ENCODE measurements around the gene HUS1. TPM values are rescaled to one million over a fixed set of nuclear protein-coding genes. Genes with fewer than 3 reads are reported as not detected.

The HUS1 gene
- total RNA-seq, 2 experiments from 2014 or later = 77.8 to 83.1 TPM

- no peak for TF ChIP-seq CTCF (IDR thresholded peaks at IDR 0.05)
- no peak overlapping the region for H3K27ac Mint-ChIP-seq
- DNase-seq (peak in 1 of 14 experiments; percentile 10), ATAC-seq (ENCODE audit: poor library complexity) (no peak)
- no peaks in the 10 kb centered on the region for H3K9me3 Mint-ChIP-seq
- Histone ChIP-seq H3K4me1 (ENCODE audit: insufficient read depth, low read length) (no peaks in the 10 kb centered on the region), H3K36me3 (ENCODE audit: insufficient read depth, low read length) (no peaks in the 10 kb centered on the region), H3K9me3 (ENCODE audit: control insufficient read depth in 1 of 2, insufficient read depth in 1 of 2, low read length in 2 of 2) (no peaks in the 10 kb centered on the region), H3K4me3 (ENCODE audit: low read length) (no peak overlapping the region), H3K27ac (ENCODE audit: low read depth in 1 of 2, low read length in 2 of 2) (no peak overlapping the region), H3K27me3 (ENCODE audit: control insufficient read depth in 1 of 2, insufficient read depth in 2 of 2, low read length in 2 of 2) (no peaks in the 10 kb centered on the region)
- intact Hi-C loops (cut with DNase I, micrococcal nuclease) = no loop called here
- no peak overlapping the region for H3K4me3 Mint-ChIP-seq
- H3K27me3 Mint-ChIP-seq = no peaks in the 10 kb centered on the region
- CTCF ChIA-PET = no interaction called here
- POLR2A ChIA-PET = no interaction called here
- no peaks in the 10 kb centered on the region for H3K4me1 Mint-ChIP-seq (ENCODE audit: low read depth)
- no peaks in the 10 kb centered on the region for H3K36me3 Mint-ChIP-seq (ENCODE audit: low read depth)
Measured at GRCh38 chr7:47937065-47937687, 42.2 kb downstream of the HUS1 start.

GRCh38 chr7:47936323-47936722 is 43.1 kb downstream of the HUS1 start:
- Mint-ChIP-seq H3K36me3 (ENCODE audit: low read depth) (no peaks in the 10 kb centered on the region), H3K27ac (no peak overlapping the region), H3K27me3 (no peaks in the 10 kb centered on the region), H3K4me1 (ENCODE audit: low read depth) (no peaks in the 10 kb centered on the region), H3K4me3 (no peak overlapping the region), H3K9me3 (no peaks in the 10 kb centered on the region)
- Histone ChIP-seq H3K27ac (ENCODE audit: low read depth in 1 of 2, low read length in 2 of 2) (no peak overlapping the region), H3K36me3 (ENCODE audit: insufficient read depth, low read length) (no peaks in the 10 kb centered on the region), H3K4me3 (ENCODE audit: low read length) (no peak overlapping the region), H3K4me1 (ENCODE audit: insufficient read depth, low read length) (no peaks in the 10 kb centered on the region), H3K9me3 (ENCODE audit: control insufficient read depth in 1 of 2, insufficient read depth in 1 of 2, low read length in 2 of 2) (no peaks in the 10 kb centered on the region), H3K27me3 (ENCODE audit: control insufficient read depth in 1 of 2, insufficient read depth in 2 of 2, low read length in 2 of 2) (no peaks in the 10 kb centered on the region)
- no peak for TF ChIP-seq CTCF (IDR thresholded peaks at IDR 0.05)
- ATAC-seq (ENCODE audit: poor library complexity) (no peak), DNase-seq (no peak)
- intact Hi-C loops (cut with DNase I, micrococcal nuclease) = no loop called here
- ChIA-PET POLR2A (no interaction called here), CTCF (interaction anchor here (0.6 kb wide), 1 partner anchor 33 kb away, joined by 4 read pairs; no protein-coding TSS in a partner anchor)

DNA sequence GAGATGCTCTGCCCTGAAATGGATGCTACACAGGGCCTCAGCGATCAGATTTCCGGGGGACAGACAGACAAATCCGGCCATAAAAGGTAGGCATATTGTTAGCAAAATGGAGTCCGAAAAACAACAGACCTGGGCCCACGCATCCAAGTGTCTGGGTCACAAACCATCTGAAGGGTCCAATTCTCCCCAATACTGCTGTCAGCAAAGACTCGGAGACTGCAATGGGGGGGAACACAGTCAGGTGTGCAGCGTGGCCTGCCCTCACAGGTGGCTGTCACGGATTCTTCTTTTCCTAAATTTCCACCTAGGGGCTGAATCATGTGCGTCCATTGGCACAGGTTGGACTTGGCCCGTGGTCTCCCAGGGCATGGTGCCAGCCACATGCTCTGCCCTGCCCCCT is 44.1 kb downstream of the HUS1 start:
- H3K27ac ChIP-seq (ENCODE audit: low read depth in 1 of 2, low read length in 2 of 2) = no peak overlapping the region
- no peaks in the 10 kb centered on the region for H3K4me1 Mint-ChIP-seq (ENCODE audit: low read depth)
- no peaks in the 10 kb centered on the region for H3K36me3 Mint-ChIP-seq (ENCODE audit: low read depth)
- no peaks in the 10 kb centered on the region for H3K9me3 Mint-ChIP-seq
- H3K36me3 ChIP-seq (ENCODE audit: insufficient read depth, low read length) = no peaks in the 10 kb centered on the region
- no peak for TF ChIP-seq CTCF (IDR thresholded peaks at IDR 0.05)
- ATAC-seq (ENCODE audit: poor library complexity) (no peak), DNase-seq (no peak)
- no peak overlapping the region for H3K27ac Mint-ChIP-seq
- H3K27me3 Mint-ChIP-seq = no peaks in the 10 kb centered on the region
- H3K9me3 ChIP-seq (ENCODE audit: control insufficient read depth in 1 of 2, insufficient read depth in 1 of 2, low read length in 2 of 2) = no peaks in the 10 kb centered on the region
- POLR2A ChIA-PET = no interaction called here
- CTCF ChIA-PET = no interaction called here
- no peaks in the 10 kb centered on the region for H3K4me1 ChIP-seq (ENCODE audit: insufficient read depth, low read length)
- no peaks in the 10 kb centered on the region for H3K27me3 ChIP-seq (ENCODE audit: control insufficient read depth in 1 of 2, insufficient read depth in 2 of 2, low read length in 2 of 2)
- no peak overlapping the region for H3K4me3 Mint-ChIP-seq
- intact Hi-C loops (cut with DNase I, micrococcal nuclease) = no loop called here
- no peak overlapping the region for H3K4me3 ChIP-seq (ENCODE audit: low read length)

All from CD4-positive, alpha-beta T cell (primary cell).